NCI-H128 (cell line): ENCODE measurements around the gene LRCOL1.

ENCODE experiments used
- DNase-seq: peaks from one replicate; lab custom pipeline; 2025; ENCODE audit not compliant: unreplicated experiment; lab: John Stamatoyannopoulos, UW

LRCOL1 gene

DNA sequence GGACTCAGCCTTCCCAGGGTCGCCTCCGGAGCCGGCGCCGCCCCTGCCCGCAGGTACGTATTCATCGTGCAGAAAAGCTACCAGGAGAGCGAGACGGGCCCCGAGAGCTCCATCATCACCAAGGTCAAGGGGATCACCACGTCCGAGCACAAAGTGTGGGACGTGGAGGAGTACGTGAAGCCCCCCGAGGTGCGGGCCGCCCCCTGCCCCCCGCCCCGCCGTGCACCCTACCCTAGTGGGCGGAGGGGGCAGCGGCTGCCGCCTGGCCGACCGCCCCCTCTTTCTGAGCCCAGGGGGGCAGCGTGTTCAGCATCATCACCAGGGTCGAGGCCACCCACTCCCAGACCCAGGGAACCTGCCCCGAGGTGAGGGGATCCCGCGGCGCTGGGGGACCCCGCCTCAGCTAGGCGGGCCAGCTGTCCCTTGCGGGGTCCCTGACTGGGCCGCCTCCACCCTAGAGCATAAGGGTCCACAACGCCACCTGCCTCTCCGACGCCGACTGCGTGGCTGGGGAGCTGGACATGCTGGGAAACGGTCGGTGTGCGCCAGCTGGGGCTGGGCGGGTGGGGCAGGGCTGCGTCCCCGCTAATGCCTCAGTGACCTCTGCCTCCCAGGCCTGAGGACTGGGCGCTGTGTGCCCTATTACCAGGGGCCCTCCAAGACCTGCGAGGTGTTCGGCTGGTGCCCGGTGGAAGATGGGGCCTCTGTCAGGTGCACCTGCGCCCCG is 9.2 kb upstream of the LRCOL1 start:
- DNase-seq = no peak

DNA sequence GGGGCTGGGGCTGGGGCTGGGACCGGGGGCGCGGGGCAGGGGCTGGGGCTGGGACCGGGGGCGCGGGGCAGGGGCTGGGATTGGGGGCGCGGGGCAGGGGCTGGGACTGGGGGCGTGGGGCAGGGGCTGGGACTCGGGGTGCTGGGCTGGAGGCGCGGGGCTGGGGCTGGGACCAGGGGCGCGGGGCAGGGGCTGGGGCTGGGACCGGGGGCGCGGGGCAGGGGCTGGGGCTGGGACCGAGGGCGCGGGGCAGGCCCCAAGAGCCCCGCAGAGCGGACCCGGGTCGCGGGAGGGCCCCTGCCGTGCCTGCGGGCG is 8.6 kb upstream of the LRCOL1 start:
- DNase-seq = no peak

DNA sequence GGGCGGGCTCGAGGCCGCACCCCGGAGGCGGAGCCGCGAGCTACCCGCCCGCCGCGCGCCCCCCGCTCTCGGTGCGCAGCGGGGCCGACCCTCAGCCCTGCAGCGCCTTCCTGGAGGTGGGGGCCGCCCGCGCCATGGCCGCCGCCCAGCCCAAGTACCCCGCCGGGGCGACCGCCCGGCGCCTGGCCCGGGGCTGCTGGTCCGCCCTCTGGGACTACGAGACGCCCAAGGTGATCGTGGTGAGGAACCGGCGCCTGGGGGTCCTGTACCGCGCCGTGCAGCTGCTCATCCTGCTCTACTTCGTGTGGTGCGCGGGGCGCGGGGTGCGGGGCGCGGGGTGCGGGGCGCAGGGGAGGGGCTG is 8.3 kb upstream of the LRCOL1 start, which contains the start of gene P2RX2:
Gene P2RX2 (plus strand): TSS at position 94 of the 361 bp plus-strand sequence. CDS start 41 bp downstream, at position 135.
- DNase-seq = no peak

DNA sequence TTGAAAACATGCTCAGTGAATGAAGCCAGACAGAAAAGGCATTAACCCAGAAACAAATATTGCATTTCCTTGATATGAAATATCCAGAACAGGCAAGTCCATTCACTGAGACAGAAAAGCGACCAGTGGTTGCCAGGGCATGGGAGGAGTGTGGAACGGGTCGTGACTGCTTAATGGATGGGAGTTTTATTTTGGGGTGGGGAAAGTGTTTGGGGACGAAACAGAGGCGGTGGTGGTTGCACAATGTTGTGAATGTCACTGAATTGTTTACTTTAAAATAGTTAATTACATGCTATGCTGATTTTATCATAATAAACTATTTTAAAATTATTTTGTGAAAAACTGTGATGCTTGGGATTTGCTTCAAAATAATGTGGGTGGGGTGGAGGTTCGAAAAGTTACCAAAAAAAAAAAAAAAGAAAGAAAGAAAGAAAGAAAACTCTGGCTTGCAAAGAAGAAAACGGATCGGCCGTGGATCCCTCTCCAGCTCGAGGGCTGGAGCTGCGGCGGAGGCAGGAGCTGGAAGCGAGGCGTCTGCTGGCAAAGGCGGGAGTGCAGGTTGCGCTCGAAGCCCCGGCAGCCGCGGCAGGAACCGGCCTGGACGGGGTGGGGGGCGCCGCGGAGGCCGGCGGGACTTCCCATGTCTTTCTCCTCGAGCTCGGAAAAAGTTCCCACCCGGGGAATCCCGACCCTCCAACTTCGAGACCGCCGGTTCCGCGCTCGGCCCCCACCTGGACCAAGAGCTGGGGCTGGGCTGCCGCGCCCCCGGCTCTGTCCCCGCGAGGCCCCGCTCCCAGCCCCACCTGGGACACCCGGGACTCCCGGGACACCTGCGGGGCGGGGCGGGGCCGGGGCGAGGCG is 7.7 kb upstream of the LRCOL1 start:
- no peak for DNase-seq

DNA sequence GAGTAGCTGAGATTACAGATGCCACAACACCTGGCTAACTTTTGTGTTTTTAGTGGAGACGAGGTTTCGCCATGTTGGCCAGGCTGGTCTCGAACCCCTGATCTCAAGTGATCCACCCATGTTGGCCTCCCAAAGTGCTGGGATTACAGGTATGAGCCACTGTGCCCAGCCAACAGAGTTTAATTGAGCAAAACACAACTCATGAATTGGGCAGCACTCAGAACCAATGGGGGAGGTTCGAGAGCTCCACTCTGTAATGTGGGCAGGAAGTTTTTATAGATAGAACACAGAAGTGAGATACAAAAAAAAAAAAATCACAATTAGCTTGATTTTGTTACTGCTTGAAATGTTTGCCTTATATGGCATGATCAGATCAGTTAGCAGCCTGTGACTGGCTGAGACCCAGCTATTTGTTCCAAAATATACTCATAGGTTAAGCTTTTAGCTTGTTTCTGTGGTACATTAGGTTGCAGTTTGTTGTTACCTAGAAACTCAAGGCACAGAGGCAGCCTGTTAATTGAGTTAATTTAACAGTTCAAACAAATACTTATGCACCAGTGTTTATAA is 6.8 kb upstream of the LRCOL1 start:
- no peak for DNase-seq

DNA sequence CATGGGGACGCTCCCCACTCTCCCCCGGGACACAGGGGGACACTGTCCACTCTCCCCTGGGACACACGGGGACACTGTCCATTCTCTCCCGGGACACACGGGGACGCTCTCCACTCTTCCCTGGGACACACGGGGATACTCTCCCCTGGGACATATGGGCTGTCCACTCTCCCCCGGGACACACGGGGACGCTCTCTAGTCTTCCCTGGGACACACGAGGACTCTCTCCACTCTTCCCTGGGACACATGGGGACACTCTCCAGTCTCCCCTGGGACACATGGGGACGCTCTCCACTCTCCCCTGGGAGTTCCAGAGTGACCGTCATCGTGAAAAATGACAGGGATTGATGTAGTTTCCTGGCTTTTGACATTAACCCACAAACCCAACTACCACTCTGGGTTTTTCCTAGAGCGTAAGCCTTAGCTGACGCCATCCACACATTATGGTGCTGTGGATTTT is 5.2 kb upstream of the LRCOL1 start:
- no peak for DNase-seq

DNA sequence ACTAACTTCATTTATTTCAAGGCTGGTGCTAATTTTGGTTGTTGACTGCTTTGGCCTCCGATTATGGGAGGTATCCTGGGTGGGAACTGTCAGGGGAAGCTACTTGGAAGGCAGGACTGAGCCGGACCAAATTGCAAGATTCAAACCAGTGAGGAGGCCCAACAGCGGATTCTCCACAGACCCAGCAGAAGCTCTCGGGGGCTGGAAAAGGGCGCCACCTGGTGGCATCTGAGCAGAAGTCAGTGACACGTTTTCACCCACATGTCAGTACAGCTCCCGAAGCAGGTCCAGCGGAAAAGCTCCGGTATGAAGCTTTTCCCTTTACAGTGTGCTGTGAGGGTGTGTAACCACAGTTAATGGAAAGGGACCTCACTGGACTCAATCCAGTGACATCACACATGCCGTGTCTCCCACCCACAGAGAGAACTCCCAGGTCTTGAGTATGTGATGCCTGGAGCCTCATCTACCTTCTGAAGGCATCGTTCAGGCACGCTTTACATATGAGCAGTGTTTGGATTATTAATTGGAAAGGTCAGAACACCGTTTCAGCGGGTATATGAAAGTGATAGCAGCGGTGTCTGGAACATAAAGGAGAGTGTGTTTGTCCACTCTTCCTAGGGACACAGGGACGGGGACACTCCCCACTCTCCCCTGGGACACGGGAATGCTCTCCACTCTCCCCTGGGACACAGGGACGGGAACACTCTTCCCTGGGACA is 4.6 kb upstream of the LRCOL1 start:
- DNase-seq = peak; percentile 81

DNA sequence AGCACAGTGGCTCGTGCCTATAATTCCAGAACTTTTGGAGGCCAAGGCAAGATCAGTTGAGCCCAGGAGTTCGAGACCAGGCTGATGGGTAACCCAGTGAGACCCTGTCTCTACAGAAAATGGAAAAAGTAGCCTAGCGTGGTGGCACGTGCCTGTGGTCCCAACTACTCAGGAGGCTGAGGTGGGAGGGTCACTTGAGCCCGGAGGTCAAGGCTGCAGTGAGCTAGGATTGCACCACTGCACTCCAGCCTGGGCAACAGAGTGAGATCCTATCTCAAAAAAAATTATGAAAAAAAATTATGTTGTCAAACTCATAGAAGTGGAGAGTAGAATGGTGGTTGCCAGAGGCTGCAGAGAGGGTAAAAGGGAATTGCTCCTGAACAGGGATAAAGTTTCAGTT is 3.6 kb upstream of the LRCOL1 start:
- DNase-seq = no peak

DNA sequence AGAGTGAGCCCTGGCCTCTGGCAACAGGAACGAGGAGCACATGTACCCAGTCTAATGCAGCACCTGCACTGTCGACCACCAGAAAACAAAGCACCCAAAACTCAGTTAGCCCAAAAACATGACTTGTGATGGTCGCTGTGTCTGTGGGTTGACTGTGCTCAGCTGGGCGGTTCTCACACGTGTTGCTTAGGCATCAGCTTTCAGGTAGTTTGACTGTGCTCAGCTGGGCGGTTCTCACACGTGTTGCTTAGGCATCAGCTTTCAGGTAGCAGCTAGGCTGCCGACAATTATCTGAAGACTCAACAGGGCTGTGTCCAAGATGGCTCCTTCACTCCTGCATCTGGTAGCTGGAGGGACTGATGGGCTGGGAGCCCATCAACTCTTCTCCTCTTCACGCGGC is 1.2 kb upstream of the LRCOL1 start:
- no peak for DNase-seq

DNA sequence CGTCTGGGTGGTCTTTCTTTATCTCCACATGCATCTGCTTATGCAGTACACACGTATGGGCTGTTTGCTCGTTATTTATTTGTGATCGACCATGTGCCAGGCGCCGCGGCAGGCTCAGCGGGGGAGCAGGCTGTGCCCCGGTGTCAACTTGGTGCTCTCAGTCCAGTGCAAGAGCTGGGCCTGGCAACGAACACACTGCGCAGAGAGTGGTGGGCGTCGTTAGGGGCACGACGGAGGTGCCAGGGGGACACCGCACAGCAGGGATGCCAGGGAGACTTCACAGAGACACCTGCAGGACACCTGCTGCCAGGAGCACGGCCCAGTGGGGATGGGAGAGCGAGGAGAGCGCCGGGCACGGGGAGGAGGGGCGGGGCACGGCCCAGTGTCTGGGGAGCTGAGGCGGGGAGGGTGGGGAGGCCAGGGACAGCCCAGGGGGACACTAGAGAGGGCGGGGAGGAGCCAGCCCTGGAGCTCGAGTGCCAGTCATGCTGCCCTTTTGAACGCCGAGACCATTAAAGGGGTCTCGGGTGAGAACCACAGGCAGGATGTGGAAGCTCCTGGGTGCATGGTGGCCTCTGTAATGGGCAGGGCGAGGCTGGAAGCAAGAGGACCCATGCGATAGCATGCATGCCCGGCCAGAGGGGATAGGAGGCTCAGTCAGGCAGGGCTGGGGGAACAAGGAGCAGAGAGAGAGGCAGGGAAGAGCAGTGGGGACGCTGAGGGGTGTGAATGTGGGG is 652 bp upstream of the LRCOL1 start:
- no peak for DNase-seq

DNA sequence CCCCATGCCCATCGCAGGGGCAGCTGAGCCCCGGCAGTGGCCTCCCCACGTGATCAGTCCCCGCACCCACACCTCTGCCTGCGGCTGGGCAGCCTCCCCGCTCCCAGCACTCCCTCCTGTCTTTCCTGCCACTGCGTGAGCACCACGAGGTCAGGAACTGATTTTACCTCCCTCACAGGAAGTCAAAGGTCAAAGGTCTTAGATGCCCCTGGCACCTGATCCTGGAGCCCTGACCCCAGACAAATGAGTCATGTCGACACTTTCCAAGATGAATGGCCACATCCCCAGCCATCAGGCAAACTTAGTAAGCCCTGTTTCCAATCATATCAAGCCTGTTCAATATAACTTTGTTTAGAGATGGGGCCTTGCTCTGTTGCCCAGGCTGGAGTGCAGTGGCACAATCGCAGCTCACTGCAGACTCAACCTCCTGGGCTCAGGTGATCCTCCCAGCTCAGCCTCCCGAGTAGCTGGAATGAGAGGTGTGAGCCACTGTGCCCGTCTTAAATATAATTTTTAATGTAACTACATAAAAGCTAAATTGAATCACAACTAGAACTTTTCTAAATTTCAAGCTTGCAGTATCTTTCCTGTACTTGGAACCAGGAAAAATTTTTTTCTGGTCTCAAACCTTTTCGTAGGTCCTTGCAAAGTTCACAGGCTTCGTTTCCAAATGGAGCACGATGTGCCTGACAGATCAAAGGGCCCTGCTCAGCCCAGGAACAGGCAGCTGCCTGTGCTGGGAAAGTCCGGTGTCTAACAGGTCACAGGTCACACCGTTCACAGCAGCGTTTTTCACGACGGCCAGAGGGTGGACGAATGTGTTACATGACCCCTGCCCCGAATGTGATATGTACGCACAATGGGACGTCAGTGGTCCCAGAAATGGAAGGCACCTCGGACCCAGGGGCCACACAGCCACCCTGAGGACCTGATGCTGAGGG is 1.9 kb downstream of the LRCOL1 start:
- DNase-seq = no peak

DNA sequence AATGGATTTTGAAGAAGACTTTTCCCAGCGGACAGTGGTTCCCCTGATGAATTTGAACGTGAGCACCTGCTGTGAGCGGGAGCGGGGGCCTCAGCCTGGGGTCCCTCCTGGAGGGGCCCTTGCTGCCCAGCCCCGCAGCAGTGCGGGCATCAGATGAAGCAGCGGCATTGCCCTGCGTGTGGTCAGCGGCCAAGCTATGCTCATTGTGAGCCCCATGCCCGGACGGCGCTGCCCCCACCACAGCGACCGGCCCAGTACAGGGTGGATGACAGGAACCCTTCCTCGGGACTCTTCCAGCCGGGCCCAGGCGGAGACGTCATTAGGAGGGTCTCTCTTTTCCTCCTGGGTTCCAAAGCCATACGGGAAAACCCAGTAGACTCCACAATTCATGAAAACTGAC is 3.5 kb downstream of the LRCOL1 start:
- no peak for DNase-seq

DNA sequence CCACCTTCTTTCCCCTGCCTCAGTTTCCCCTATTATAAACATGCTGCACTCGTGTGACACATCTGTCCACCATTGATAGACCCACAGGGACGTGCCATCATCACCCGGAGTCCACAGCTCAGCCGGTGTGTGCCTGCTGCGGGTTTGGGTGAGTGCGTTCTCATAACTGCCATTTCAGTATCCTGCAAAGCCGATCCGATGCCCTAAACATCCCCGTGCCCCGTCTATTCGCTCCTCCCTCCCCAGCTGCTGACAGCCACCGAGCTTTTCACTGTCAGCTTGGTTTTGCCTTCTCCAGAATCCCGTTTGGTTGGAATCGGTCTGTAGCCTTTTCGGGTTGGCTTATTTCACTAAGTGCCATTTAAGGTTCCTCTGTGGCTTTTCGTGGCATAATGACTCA is 3.9 kb downstream of the LRCOL1 start:
- no peak for DNase-seq

DNA sequence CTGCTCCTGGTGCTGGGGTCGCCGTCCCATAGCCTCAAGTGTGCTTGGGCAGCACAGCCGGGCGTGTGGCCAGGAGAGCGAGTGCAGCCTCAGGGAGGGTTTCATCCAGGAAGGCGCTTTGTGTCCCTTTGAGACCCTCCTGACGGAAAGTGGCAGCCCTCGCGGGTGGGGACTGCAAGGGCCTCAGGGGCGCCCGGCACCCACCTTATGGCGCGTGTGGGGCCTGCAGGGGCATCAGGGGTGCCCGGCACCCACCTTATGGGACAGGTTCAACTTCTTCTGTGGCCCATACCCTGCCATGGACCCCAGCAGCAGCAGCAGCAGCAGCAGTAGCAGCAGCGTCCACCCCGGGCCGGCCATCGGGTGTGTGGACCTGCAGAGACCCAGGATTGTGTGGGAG is 4.5 kb downstream of the LRCOL1 start:
- DNase-seq = no peak

DNA sequence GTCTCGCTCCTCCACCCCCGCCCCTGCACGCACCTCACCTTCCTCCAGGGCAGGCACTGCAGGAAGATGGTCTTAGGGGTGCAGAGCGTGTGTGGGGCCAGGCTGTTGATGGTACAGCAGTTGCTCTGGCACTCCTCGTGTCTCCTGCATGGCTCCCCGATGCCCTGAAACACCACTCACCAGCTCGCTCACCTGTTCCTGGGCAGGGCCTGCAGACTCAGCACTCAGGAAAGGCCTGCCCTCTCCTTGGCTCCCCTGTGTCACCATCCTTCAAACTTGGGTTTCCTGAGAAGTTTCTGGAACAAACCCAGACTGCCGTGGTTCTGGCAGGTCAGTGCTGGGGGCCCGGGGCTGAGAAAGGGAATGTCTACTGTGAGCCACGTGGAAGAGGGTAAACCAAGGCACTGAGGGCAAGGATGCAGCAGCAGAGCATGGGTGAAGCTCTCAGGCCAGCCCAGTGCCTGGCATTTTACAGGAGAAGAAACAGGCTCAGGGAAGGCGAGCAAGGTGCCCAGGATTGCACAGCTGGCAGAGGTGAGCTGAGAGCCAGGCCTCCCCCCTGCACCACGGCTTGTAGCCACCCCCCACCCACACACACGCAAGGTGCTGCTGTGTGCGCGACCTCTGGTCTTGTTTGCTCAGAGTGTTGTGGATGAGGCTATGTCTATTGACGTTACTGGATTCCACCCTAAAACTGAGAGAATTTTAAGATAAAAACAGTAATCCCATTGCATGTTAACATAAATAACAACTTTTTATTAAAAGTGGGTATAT is 5.5 kb downstream of the LRCOL1 start:
- no peak for DNase-seq

DNA sequence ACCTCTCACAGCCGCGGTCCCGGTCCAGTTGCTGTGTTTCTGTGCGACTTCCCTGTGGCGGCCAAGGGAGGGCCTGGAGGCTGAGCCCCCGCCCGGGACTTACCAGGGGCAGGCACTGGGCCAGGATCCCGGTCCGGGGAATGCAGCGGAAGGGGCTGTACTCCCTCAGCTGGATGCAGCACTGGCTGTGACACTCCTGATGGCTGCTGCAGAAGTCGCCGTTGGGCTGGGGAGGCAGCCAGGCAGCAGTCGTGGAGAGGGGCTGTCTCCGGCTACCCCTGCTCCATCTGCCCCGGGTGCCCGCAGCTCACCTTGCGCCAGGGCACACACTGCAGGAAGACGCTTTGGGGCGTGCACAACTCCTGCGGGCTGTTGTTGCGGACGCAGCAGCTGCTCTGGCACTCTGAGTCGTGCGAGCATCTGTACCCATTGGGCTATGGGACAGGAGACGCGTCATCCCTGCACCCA is 6.2 kb downstream of the LRCOL1 start:
- DNase-seq = no peak

DNA sequence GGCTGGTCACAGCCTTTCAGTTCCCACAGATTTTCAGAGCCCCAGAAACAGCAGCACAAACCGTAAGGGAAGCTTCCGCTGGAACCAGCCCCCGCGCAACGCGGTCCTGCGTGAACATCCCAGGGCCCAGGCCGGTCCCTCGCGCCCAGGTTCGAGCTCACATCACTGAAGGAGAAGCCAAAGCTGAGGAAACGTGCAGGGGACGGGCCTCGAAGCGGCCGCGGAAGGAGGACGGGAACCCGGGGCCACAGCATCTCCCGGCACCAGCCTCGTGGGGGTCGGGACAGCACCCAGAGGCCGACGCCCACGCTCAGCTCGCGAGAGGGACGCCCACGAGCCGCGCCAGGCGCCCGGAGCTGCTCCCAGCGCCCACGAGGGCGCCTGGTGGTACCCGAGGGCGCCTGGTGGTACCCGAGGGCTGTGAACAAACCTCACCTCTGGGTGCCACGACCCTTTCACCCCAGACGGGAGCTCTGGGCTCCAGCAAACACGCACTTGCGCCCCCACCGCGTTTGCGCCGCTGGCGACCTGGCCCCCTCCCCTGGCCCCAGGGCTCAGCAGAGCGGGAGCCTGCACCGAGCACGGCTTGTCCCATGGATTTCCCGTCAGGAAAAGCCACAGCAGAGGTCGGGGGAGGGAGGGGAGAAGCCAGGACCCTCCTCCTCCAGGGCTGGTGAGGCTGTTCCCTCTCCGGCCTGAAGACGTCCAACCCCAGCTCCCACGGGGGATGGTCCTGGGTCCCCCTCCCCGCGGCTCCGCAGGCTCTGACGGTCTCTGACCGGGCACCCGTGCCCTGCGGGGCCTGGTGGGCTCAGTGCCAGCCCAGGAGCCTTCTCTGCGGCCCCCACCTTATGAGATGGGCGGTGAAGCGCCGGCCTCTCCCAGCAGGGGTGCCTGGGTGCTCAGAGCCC is 6.9 kb downstream of the LRCOL1 start:
- no peak for DNase-seq
